K562 (cell line): ENCODE results near the gene E2F2. TPM values are rescaled to one million over a fixed set of nuclear protein-coding genes. Genes with fewer than 3 reads are reported as not detected.

Source experiments
- CHAMP1 ChIP-seq: fragments of 450-650 bp; IDR thresholded peaks from 2 replicates; pipeline ENCODE4 v1.6.1; 2016; ENCODE audit warnings: mild to moderate bottlenecking
- TRIM25 ChIP-seq: fragments of 450-650 bp; IDR thresholded peaks from 2 replicates; pipeline ENCODE4 v1.7.0; 2016; ENCODE audit warnings: borderline replicate concordance
- U2AF1 ChIP-seq: fragments of 200-400 bp; formaldehyde crosslinking; optimal IDR thresholded peaks from 2 replicates; pipeline ENCODE3; 2017; ENCODE audit warnings: mild to moderate bottlenecking, low read depth, low read length, moderate library complexity
- polyA plus RNA-seq, 8 experiments: library from polyadenylated mRNA; depleted of rRNA in 4 of 8; stranded (reverse) in 5 of 8; unstranded in 3 of 8; fragments of >200 nt; fragmentation: Nextera tagmentation in 2 of 8; fragmentation: Illumina TruSeq in 1 of 8; extraction: Ambion mirVana in 2 of 8; extraction: Trizol in 1 of 8; gene quantifications; 2 replicates each; pipeline versions ENCODE4 v1.2.1 to v1.2.3, GENCODE V29; 2011 to 2014; ENCODE audit warnings: inconsistent platforms in 1 of 8, missing spikeins in 1 of 8
- total RNA-seq, 7 experiments: library from RNA; depleted of rRNA in 6 of 7; stranded (reverse); fragments of >200 nt in 6 of 7; fragmentation: Illumina TruSeq in 2 of 7; extraction: Trizol in 2 of 7; gene quantifications; 2 replicates each; pipeline versions ENCODE4 v1.2.1 to v1.2.3, GENCODE V29; 2011 to 2021; ENCODE audit warnings: low replicate concordance in 1 of 7

The E2F2 gene
- total and polyA plus RNA-seq, 9 of the 15 experiments (the other 6 are each of a cell fraction or from before 2014, with no cell fraction given), result 3.1 to 25.3 (median 11.4) TPM

DNA sequence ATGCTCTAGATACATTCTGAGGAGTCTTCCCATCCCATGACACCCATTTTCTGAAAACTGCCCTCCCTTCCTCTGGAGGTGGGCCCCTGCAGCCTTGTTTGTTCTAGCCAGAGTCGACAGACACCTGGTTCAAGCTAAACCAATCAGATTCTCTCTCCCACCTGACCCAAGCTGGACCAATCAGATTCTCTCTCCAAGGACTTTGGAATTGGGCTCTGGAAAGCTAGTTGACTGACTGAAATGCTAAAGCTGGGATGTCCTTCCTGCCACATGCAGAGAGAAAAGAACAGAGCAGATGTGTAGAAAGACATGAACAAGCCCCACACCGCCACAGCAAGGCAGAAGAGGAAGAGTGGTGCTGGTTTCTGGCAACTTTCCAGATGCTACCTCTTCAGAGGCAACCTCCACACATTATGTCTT lies 71.7 kb downstream of the E2F2 start (continued):
- TF ChIP-seq CHAMP1, result no peak
- TF ChIP-seq U2AF1, result no peak
- TF ChIP-seq TRIM25, result no peak

Other genes with a start within 250 kb of the E2F2 start
Only the 7 nearest of the 8 such genes appear.
- 212 and 244 TPM in 2 replicates for gene HNRNPR, start 186.9 kb downstream of the E2F2 start, total RNA-seq (2014; rRNA removed)
- gene HNRNPR, start 186.9 kb downstream of the E2F2 start, total RNA-seq (2014; rRNA removed; fragmentation: Illumina TruSeq; extraction: Trizol), result 301 and 338 TPM in 2 replicates
- 321 and 351 TPM in 2 replicates for gene HNRNPR, start 186.9 kb downstream of the E2F2 start, total RNA-seq (2015; rRNA removed; fragmentation: Illumina TruSeq; extraction: Trizol)
- gene HNRNPR, start 186.9 kb downstream of the E2F2 start, total RNA-seq (2021), result 238 and 253 TPM in 2 replicates
- gene HNRNPR, start 186.9 kb downstream of the E2F2 start, polyA plus RNA-seq (2011; rRNA removed), result 270 and 360 TPM in 2 replicates
- 318 and 372 TPM in 2 replicates for gene HNRNPR, start 186.9 kb downstream of the E2F2 start, polyA plus RNA-seq (2014; fragmentation: Illumina TruSeq; extraction: Trizol)
- 10 to 100 TPM; 80.9 to 93.4 TPM for gene HNRNPR, start 186.9 kb downstream of the E2F2 start, polyA plus RNA-seq (2014; fragmentation: Nextera tagmentation; extraction: Ambion mirVana)
- 321 and 349 TPM in 2 replicates for gene HNRNPR, start 186.9 kb downstream of the E2F2 start, polyA plus RNA-seq (2014; rRNA removed)
- 6.2 and 7.0 TPM in 2 replicates for gene ZNF436, start 161.4 kb downstream of the E2F2 start, total RNA-seq (2014; rRNA removed)
- 8.3 and 9.4 TPM in 2 replicates for gene ZNF436, start 161.4 kb downstream of the E2F2 start, total RNA-seq (2014; rRNA removed; fragmentation: Illumina TruSeq; extraction: Trizol)
- 11.3 and 11.9 TPM in 2 replicates for gene ZNF436, start 161.4 kb downstream of the E2F2 start, total RNA-seq (2015; rRNA removed; fragmentation: Illumina TruSeq; extraction: Trizol)
- gene ZNF436, start 161.4 kb downstream of the E2F2 start, total RNA-seq (2021), result 6.9 and 7.4 TPM in 2 replicates
- 8.0 and 9.7 TPM in 2 replicates for gene ZNF436, start 161.4 kb downstream of the E2F2 start, polyA plus RNA-seq (2011; rRNA removed)
- 6.8 and 7.3 TPM in 2 replicates for gene ZNF436, start 161.4 kb downstream of the E2F2 start, polyA plus RNA-seq (2014; fragmentation: Illumina TruSeq; extraction: Trizol)
- 1 to 10 TPM; 2.1 to 3.3 TPM for gene ZNF436, start 161.4 kb downstream of the E2F2 start, polyA plus RNA-seq (2014; fragmentation: Nextera tagmentation; extraction: Ambion mirVana)
- gene ZNF436, start 161.4 kb downstream of the E2F2 start, polyA plus RNA-seq (2014; rRNA removed), result 3.8 and 4.5 TPM in 2 replicates
- gene TCEA3, start 106.5 kb downstream of the E2F2 start, total RNA-seq (2014; rRNA removed), result 0.33 and 0.54 TPM in 2 replicates
- 0.45 and 0.51 TPM in 2 replicates for gene TCEA3, start 106.5 kb downstream of the E2F2 start, total RNA-seq (2014; rRNA removed; fragmentation: Illumina TruSeq; extraction: Trizol)
- 0.34 and 0.36 TPM in 2 replicates for gene TCEA3, start 106.5 kb downstream of the E2F2 start, total RNA-seq (2015; rRNA removed; fragmentation: Illumina TruSeq; extraction: Trizol)
- 0.49 and 0.55 TPM in 2 replicates for gene TCEA3, start 106.5 kb downstream of the E2F2 start, total RNA-seq (2021)
- 0.34 and 0.54 TPM in 2 replicates for gene TCEA3, start 106.5 kb downstream of the E2F2 start, polyA plus RNA-seq (2011; rRNA removed)
- 0.16 and 0.66 TPM in 2 replicates for gene TCEA3, start 106.5 kb downstream of the E2F2 start, polyA plus RNA-seq (2014; fragmentation: Illumina TruSeq; extraction: Trizol)
- under 1 TPM; 0.03 to 0.10 TPM for gene TCEA3, start 106.5 kb downstream of the E2F2 start, polyA plus RNA-seq (2014; fragmentation: Nextera tagmentation; extraction: Ambion mirVana)
- 0.13 and 0.80 TPM in 2 replicates for gene TCEA3, start 106.5 kb downstream of the E2F2 start, polyA plus RNA-seq (2014; rRNA removed)
- 19.0 and 23.0 TPM in 2 replicates for gene ASAP3, start 47.1 kb downstream of the E2F2 start, total RNA-seq (2014; rRNA removed)
- 14.3 and 14.8 TPM in 2 replicates for gene ASAP3, start 47.1 kb downstream of the E2F2 start, total RNA-seq (2014; rRNA removed; fragmentation: Illumina TruSeq; extraction: Trizol)
- 15.7 and 17.4 TPM in 2 replicates for gene ASAP3, start 47.1 kb downstream of the E2F2 start, total RNA-seq (2015; rRNA removed; fragmentation: Illumina TruSeq; extraction: Trizol)
- 27.6 and 31.2 TPM in 2 replicates for gene ASAP3, start 47.1 kb downstream of the E2F2 start, total RNA-seq (2021)
- gene ASAP3, start 47.1 kb downstream of the E2F2 start, polyA plus RNA-seq (2011; rRNA removed), result 16.1 and 25.4 TPM in 2 replicates
- gene ASAP3, start 47.1 kb downstream of the E2F2 start, polyA plus RNA-seq (2014; fragmentation: Illumina TruSeq; extraction: Trizol), result 21.3 and 22.3 TPM in 2 replicates
- gene ASAP3, start 47.1 kb downstream of the E2F2 start, polyA plus RNA-seq (2014; fragmentation: Nextera tagmentation; extraction: Ambion mirVana), result 1 to 10 TPM; 1.7 to 2.8 TPM
- gene ASAP3, start 47.1 kb downstream of the E2F2 start, polyA plus RNA-seq (2014; rRNA removed), result 17.9 and 20.3 TPM in 2 replicates
- 50.9 and 59.4 TPM in 2 replicates for gene ID3, start 28.3 kb upstream of the E2F2 start, total RNA-seq (2014; rRNA removed)
- 12.6 and 17.2 TPM in 2 replicates for gene ID3, start 28.3 kb upstream of the E2F2 start, total RNA-seq (2014; rRNA removed; fragmentation: Illumina TruSeq; extraction: Trizol)
- 17.7 and 20.4 TPM in 2 replicates for gene ID3, start 28.3 kb upstream of the E2F2 start, total RNA-seq (2015; rRNA removed; fragmentation: Illumina TruSeq; extraction: Trizol)
- gene ID3, start 28.3 kb upstream of the E2F2 start, total RNA-seq (2021), result 42.2 and 44.8 TPM in 2 replicates
- 28.6 and 59.8 TPM in 2 replicates for gene ID3, start 28.3 kb upstream of the E2F2 start, polyA plus RNA-seq (2011; rRNA removed)
- 23.5 and 30.8 TPM in 2 replicates for gene ID3, start 28.3 kb upstream of the E2F2 start, polyA plus RNA-seq (2014; fragmentation: Illumina TruSeq; extraction: Trizol)
- gene ID3, start 28.3 kb upstream of the E2F2 start, polyA plus RNA-seq (2014; fragmentation: Nextera tagmentation; extraction: Ambion mirVana), result 10 to 100 TPM in 1 of 2 experiments, 1 to 10 TPM in 1; 6.8 to 13.2 TPM
- 44.4 and 54.2 TPM in 2 replicates for gene ID3, start 28.3 kb upstream of the E2F2 start, polyA plus RNA-seq (2014; rRNA removed)
- gene RPL11, start 160.6 kb upstream of the E2F2 start, total RNA-seq (2014; rRNA removed), result 3,111 and 3,495 TPM in 2 replicates
- 3,683 and 3,950 TPM in 2 replicates for gene RPL11, start 160.6 kb upstream of the E2F2 start, total RNA-seq (2014; rRNA removed; fragmentation: Illumina TruSeq; extraction: Trizol)
- gene RPL11, start 160.6 kb upstream of the E2F2 start, total RNA-seq (2015; rRNA removed; fragmentation: Illumina TruSeq; extraction: Trizol), result 3,549 and 3,642 TPM in 2 replicates
- gene RPL11, start 160.6 kb upstream of the E2F2 start, total RNA-seq (2021), result 1,751 and 1,781 TPM in 2 replicates
- gene RPL11, start 160.6 kb upstream of the E2F2 start, polyA plus RNA-seq (2011; rRNA removed), result 2,818 and 2,821 TPM in 2 replicates
- gene RPL11, start 160.6 kb upstream of the E2F2 start, polyA plus RNA-seq (2014; fragmentation: Illumina TruSeq; extraction: Trizol), result 3,852 and 4,443 TPM in 2 replicates
- gene RPL11, start 160.6 kb upstream of the E2F2 start, polyA plus RNA-seq (2014; fragmentation: Nextera tagmentation; extraction: Ambion mirVana), result 1,000 to 10,000 TPM; 2,542 to 2,758 TPM
- 4,338 and 4,526 TPM in 2 replicates for gene RPL11, start 160.6 kb upstream of the E2F2 start, polyA plus RNA-seq (2014; rRNA removed)
- gene ELOA, start 212.2 kb upstream of the E2F2 start, total RNA-seq (2014; rRNA removed), result 61.3 and 70.8 TPM in 2 replicates
- gene ELOA, start 212.2 kb upstream of the E2F2 start, total RNA-seq (2014; rRNA removed; fragmentation: Illumina TruSeq; extraction: Trizol), result 74.1 and 75.8 TPM in 2 replicates
- 77.6 and 80.0 TPM in 2 replicates for gene ELOA, start 212.2 kb upstream of the E2F2 start, total RNA-seq (2015; rRNA removed; fragmentation: Illumina TruSeq; extraction: Trizol)
- gene ELOA, start 212.2 kb upstream of the E2F2 start, total RNA-seq (2021), result 66.6 and 70.8 TPM in 2 replicates
- gene ELOA, start 212.2 kb upstream of the E2F2 start, polyA plus RNA-seq (2011; rRNA removed), result 29.7 and 33.3 TPM in 2 replicates
- 80.6 and 98.6 TPM in 2 replicates for gene ELOA, start 212.2 kb upstream of the E2F2 start, polyA plus RNA-seq (2014; fragmentation: Illumina TruSeq; extraction: Trizol)
- gene ELOA, start 212.2 kb upstream of the E2F2 start, polyA plus RNA-seq (2014; fragmentation: Nextera tagmentation; extraction: Ambion mirVana), result 10 to 100 TPM; 31.9 to 53.6 TPM
- 44.4 and 48.7 TPM in 2 replicates for gene ELOA, start 212.2 kb upstream of the E2F2 start, polyA plus RNA-seq (2014; rRNA removed)